CD4-positive, alpha-beta memory T cell (primary cell): Measurements from ENCODE around the gene IRGQ. TPM values are rescaled to one million over a fixed set of nuclear protein-coding genes. Genes with fewer than 3 reads are reported as not detected.
A peak's percentile ranks its signal among the peaks of the same experiment; 100 is the strongest.

Source experiments
- CTCF ChIA-PET: fragments of 350-600 bp; sonication (Branson Sonifier 250); formaldehyde crosslinking; loops from one replicate; lab custom pipeline; 2021; ENCODE audit warnings: inconsistent platforms; ENCODE audit not compliant: partially characterized antibody; lab: Charles Lee
- POLR2A ChIA-PET: fragments of 350-600 bp; sonication (Branson Sonifier 250); formaldehyde crosslinking; loops from one replicate; lab custom pipeline; 2021; ENCODE audit not compliant: partially characterized antibody; lab: Charles Lee
- DNase-seq, 5 donors: peaks; one replicate each; pipeline versions ENCODE4 v3.0.0 to v3.0.0-alpha.2; 2020 to 2022; ENCODE audit warnings: mixed read lengths in 1 of 5
- H3K27ac ChIP-seq: one replicate; pipeline ENCODE4 v1.7.0; 2013; ENCODE audit warnings: low read depth, low read length
- H3K27me3 ChIP-seq: 2 replicates; pipeline ENCODE4 v1.7.0; 2013; ENCODE audit warnings: mild to moderate bottlenecking, low read length, moderate library complexity; ENCODE audit not compliant: insufficient read depth
- H3K36me3 ChIP-seq: 2 replicates; pipeline ENCODE4 v1.7.0; 2013; ENCODE audit warnings: mild to moderate bottlenecking, low read length, moderate library complexity; ENCODE audit not compliant: insufficient read depth
- H3K4me1 ChIP-seq: 2 replicates; pipeline ENCODE4 v1.7.0; 2013; ENCODE audit warnings: mild to moderate bottlenecking, low read length, moderate library complexity; ENCODE audit not compliant: insufficient read depth
- H3K4me3 ChIP-seq, 2 donors: one replicate each; pipeline ENCODE4 v1.7.0; 2013; ENCODE audit warnings: low read length in 2 of 2, mild to moderate bottlenecking in 1 of 2
- H3K9me3 ChIP-seq, 2 donors: one replicate each; pipeline ENCODE4 v1.7.0; 2013; ENCODE audit warnings: low read length in 2 of 2, control low read depth in 1 of 2; ENCODE audit not compliant: control insufficient read depth in 1 of 2
- H3K27ac Mint-ChIP-seq, 7 donors: one replicate each; pipeline ENCODE4 v1.8.0; 2020 to 2021; ENCODE audit warnings: mixed read lengths in 7 of 7, mild to moderate bottlenecking in 6 of 7, inconsistent platforms in 3 of 7, moderate library complexity in 3 of 7
- H3K27me3 Mint-ChIP-seq, 2 donors: one replicate each; pipeline ENCODE4 v1.8.0; 2020 to 2021; ENCODE audit warnings: mixed read lengths in 2 of 2
- H3K36me3 Mint-ChIP-seq, 2 donors: one replicate each; pipeline ENCODE4 v1.8.0; 2020 to 2021; ENCODE audit warnings: mixed read lengths in 2 of 2, inconsistent platforms in 1 of 2, mild to moderate bottlenecking in 1 of 2
- H3K4me1 Mint-ChIP-seq, 4 donors: one replicate each; pipeline ENCODE4 v1.8.0; 2020 to 2021; ENCODE audit warnings: mixed read lengths in 4 of 4, mild to moderate bottlenecking in 1 of 4
- H3K4me3 Mint-ChIP-seq, 8 donors: one replicate each; pipeline ENCODE4 v1.8.0; 2020 to 2021; ENCODE audit warnings: mixed read lengths in 8 of 8, mild to moderate bottlenecking in 7 of 8, moderate library complexity in 6 of 8, inconsistent platforms in 3 of 8
- H3K9me3 Mint-ChIP-seq, 8 donors: one replicate each; pipeline ENCODE4 v1.8.0; 2020 to 2021; ENCODE audit warnings: mixed read lengths in 8 of 8, mild to moderate bottlenecking in 5 of 8, inconsistent platforms in 3 of 8, moderate library complexity in 1 of 8
- intact Hi-C: fragments of 100-400 bp; cut with micrococcal nuclease; formaldehyde crosslinking; loops from one replicate; pipeline ENCODE4 v1.15.1; 2023
- polyA plus RNA-seq, 2 donors: library from polyadenylated mRNA; unstranded; fragments of 300-500 nt; fragmentation: Illumina TruSeq; gene quantifications; one replicate each; pipeline ENCODE4 v1.2.3, GENCODE V29; 2021
- total RNA-seq, 2 experiments: library from RNA; stranded (reverse); gene quantifications; one replicate each; pipeline ENCODE4 v1.2.3, GENCODE V29; 2021

IRGQ gene
- total and polyA plus RNA-seq, 4 experiments from 2014 or later = 0.37 to 17.9 (median 9.4) TPM

GRCh38 chr19:43624933-43625332 is 29.0 kb upstream of the IRGQ start:
- peak; percentile 78 to 89 (median 83) for DNase-seq

GRCh38 chr19:43623889-43624670 is 28.1 kb upstream of the IRGQ start:
- H3K27ac Mint-ChIP-seq = peak overlapping the region in 6 of 7 donors; percentile 22 to 71 (median 49)
- peaks cover 11 to 44% (median 24%) of the 10 kb centered on the region in 4 donors for H3K4me1 Mint-ChIP-seq
- POLR2A ChIA-PET = interaction anchor here (1.3 kb wide), 1 partner anchor 98 kb away, joined by 3 read pairs; no protein-coding TSS in a partner anchor
- Histone ChIP-seq H3K4me3 (no peak overlapping the region), H3K36me3 (no peaks in the 10 kb centered on the region), H3K27ac (no peak overlapping the region), H3K9me3 (no peaks in the 10 kb centered on the region), H3K27me3 (no peaks in the 10 kb centered on the region), H3K4me1 (peaks cover 20% of the 10 kb centered on the region)
- DNase-seq = no peak
- CTCF ChIA-PET = interaction anchor here (1.5 kb wide), 1 partner anchor 44 kb away, joined by 4 read pairs; no protein-coding TSS in a partner anchor
- peak overlapping the region in 1 of 8 donors; percentile 29 for H3K4me3 Mint-ChIP-seq
- peaks cover 2 to 9% of the 10 kb centered on the region in 2 donors for H3K27me3 Mint-ChIP-seq
- intact Hi-C loops = no loop called here
- H3K36me3 Mint-ChIP-seq = peaks cover 0 to 4% of the 10 kb centered on the region in 2 donors
- H3K9me3 Mint-ChIP-seq = no peaks in the 10 kb centered on the region

More at GRCh38 chr19:43624933-43625332, 29.0 kb upstream of the IRGQ start:
- intact Hi-C loops = loop anchor here (1.0 kb wide), 1 partner anchor 29 kb away; the partner anchor contains the start of genes IRGQ and ZNF576
- H3K4me3 ChIP-seq = no peak overlapping the region
- peaks cover 19% of the 10 kb centered on the region for H3K4me1 ChIP-seq
- no peaks in the 10 kb centered on the region for H3K27me3 ChIP-seq
- Mint-ChIP-seq H3K4me1 (peaks cover 11 to 35% (median 20%) of the 10 kb centered on the region in 4 donors), H3K27me3 (peaks cover 2 to 9% of the 10 kb centered on the region in 2 donors), H3K4me3 (peak overlapping the region in 3 of 8 donors; percentile 4 to 49 (median 11)), H3K27ac (peak overlapping the region in 6 of 7 donors; percentile 18 to 88 (median 34)), H3K9me3 (no peaks in the 10 kb centered on the region), H3K36me3 (no peaks in the 10 kb centered on the region)
- H3K27ac ChIP-seq = no peak overlapping the region
- no peaks in the 10 kb centered on the region for H3K36me3 ChIP-seq
- H3K9me3 ChIP-seq = no peaks in the 10 kb centered on the region
- ChIA-PET POLR2A (no interaction called here), CTCF (interaction anchor here (1.5 to 3.2 kb wide), 3 partner anchors 43 to 177 kb away, joined by 4 to 20 read pairs (median 10); no protein-coding TSS in a partner anchor)

GRCh38 chr19:43622956-43623355 is 27.0 kb upstream of the IRGQ start:
- Histone ChIP-seq H3K36me3 (no peaks in the 10 kb centered on the region), H3K27ac (no peak overlapping the region), H3K4me1 (peaks cover 29% of the 10 kb centered on the region), H3K4me3 (no peak overlapping the region), H3K9me3 (no peaks in the 10 kb centered on the region), H3K27me3 (no peaks in the 10 kb centered on the region)
- ChIA-PET CTCF (no interaction called here), POLR2A (no interaction called here)
- no peak overlapping the region for H3K27ac Mint-ChIP-seq
- DNase-seq = no peak
- intact Hi-C loops = no loop called here
- no peak overlapping the region for H3K4me3 Mint-ChIP-seq
- peaks cover 16 to 49% (median 29%) of the 10 kb centered on the region in 4 donors for H3K4me1 Mint-ChIP-seq
- peaks cover 2 to 9% of the 10 kb centered on the region in 2 donors for H3K27me3 Mint-ChIP-seq
- peaks cover 0 to 4% of the 10 kb centered on the region in 2 donors for H3K36me3 Mint-ChIP-seq
- no peaks in the 10 kb centered on the region for H3K9me3 Mint-ChIP-seq

GRCh38 chr19:43622070-43622469 is 26.1 kb upstream of the IRGQ start:
- POLR2A ChIA-PET = interaction anchor here (2.9 kb wide), 1 partner anchor 26 kb away, joined by 15 read pairs; the partner anchor contains the start of genes IRGQ and ZNF576
- Mint-ChIP-seq H3K9me3 (no peaks in the 10 kb centered on the region), H3K36me3 (peaks cover 0 to 4% of the 10 kb centered on the region in 2 donors), H3K27ac (peak overlapping the region in 3 of 7 donors; percentile 25 to 70 (median 34)), H3K4me1 (peaks cover 16 to 49% (median 29%) of the 10 kb centered on the region in 4 donors), H3K4me3 (no peak overlapping the region), H3K27me3 (peaks cover 2 to 6% of the 10 kb centered on the region in 2 donors)
- Histone ChIP-seq H3K27me3 (no peaks in the 10 kb centered on the region), H3K4me1 (peaks cover 33% of the 10 kb centered on the region), H3K9me3 (no peaks in the 10 kb centered on the region), H3K27ac (no peak overlapping the region), H3K36me3 (no peaks in the 10 kb centered on the region), H3K4me3 (no peak overlapping the region)
- CTCF ChIA-PET = interaction anchor here (1.2 to 1.5 kb wide), 3 partner anchors 27 to 175 kb away, joined by 3 to 4 read pairs (median 3); partner anchors contain the start of gene IRGQ
- DNase-seq = no peak
- intact Hi-C loops = no loop called here

GRCh38 chr19:43620061-43621001 is 24.4 kb upstream of the IRGQ start:
- peak in 4 of 5 donors; percentile 78 to 81 (median 80) for DNase-seq
- H3K27ac ChIP-seq = peak overlapping the region; percentile 77
- H3K4me1 ChIP-seq = peaks cover 36% of the 10 kb centered on the region
- H3K36me3 ChIP-seq = no peaks in the 10 kb centered on the region
- H3K9me3 ChIP-seq = no peaks in the 10 kb centered on the region
- peaks cover 16 to 49% (median 33%) of the 10 kb centered on the region in 4 donors for H3K4me1 Mint-ChIP-seq
- H3K4me3 ChIP-seq = peak overlapping the region; percentile 90 to 97
- ChIA-PET CTCF (interaction anchor here (1.2 to 1.4 kb wide), 2 partner anchors 58 to 84 kb away, joined by 3 read pairs; no protein-coding TSS in a partner anchor), POLR2A (interaction anchor here (0.7 to 2.9 kb wide), 8 partner anchors 24 to 346 kb away, joined by 3 to 15 read pairs (median 4); partner anchors contain the start of genes IRGQ, SMG9 and ZNF576)
- H3K4me3 Mint-ChIP-seq = peak overlapping the region; percentile 96 to 98 (median 98)
- no peaks in the 10 kb centered on the region for H3K27me3 Mint-ChIP-seq
- intact Hi-C loops = no loop called here
- H3K9me3 Mint-ChIP-seq = no peaks in the 10 kb centered on the region
- H3K27ac Mint-ChIP-seq = peak overlapping the region; percentile 95 to 99 (median 98)
- peaks cover 0 to 4% of the 10 kb centered on the region in 2 donors for H3K36me3 Mint-ChIP-seq
- no peaks in the 10 kb centered on the region for H3K27me3 ChIP-seq

- H3K27ac Mint-ChIP-seq = peak within 1 kb of the TSS; percentile 95 to 99 (median 98)
- peaks cover 0 to 4% of the 10 kb centered on the region in 2 donors for H3K36me3 Mint-ChIP-seq
- no peaks in the 10 kb centered on the region for H3K9me3 ChIP-seq
- peak within 1 kb of the TSS; percentile 96 to 98 (median 98) for H3K4me3 Mint-ChIP-seq
- intact Hi-C loops = loop anchor here (1.0 kb wide), 3 partner anchors 23 to 49 kb away; partner anchors contain the start of genes IRGQ, PINLYP, XRCC1 and ZNF576
- peak; percentile 85 to 88 (median 88) for DNase-seq
- no peaks in the 10 kb centered on the region for H3K36me3 ChIP-seq
- no peaks in the 10 kb centered on the region for H3K9me3 Mint-ChIP-seq
- peak within 1 kb of the TSS; percentile 90 to 97 for H3K4me3 ChIP-seq
- no peaks in the 10 kb centered on the region for H3K27me3 ChIP-seq
- ChIA-PET CTCF (no interaction called here), POLR2A (interaction anchor here (0.7 to 2.9 kb wide), 7 partner anchors 23 to 345 kb away, joined by 3 to 15 read pairs (median 4); partner anchors contain the start of genes IRGQ, SMG9 and ZNF576)
- H3K4me1 Mint-ChIP-seq = peaks cover 11 to 40% (median 27%) of the 10 kb centered on the region in 4 donors
- peak within 1 kb of the TSS; percentile 77 for H3K27ac ChIP-seq
- peaks cover 29% of the 10 kb centered on the region for H3K4me1 ChIP-seq
- no peaks in the 10 kb centered on the region for H3K27me3 Mint-ChIP-seq
Measured at GRCh38 chr19:43619262-43620060, 23.5 kb upstream of the IRGQ start, which contains the start of gene ZNF428. Gene ZNF428 (minus strand): TSS chr19:43619629. CDS start chr19:43614304, 5,325 bp downstream.
